Activated CD4-positive, alpha-beta T cell treated with anti-CD3 and anti-CD28 coated beads for 24 hours (primary cell): ENCODE data around the gene CAMSAP1.
A peak's percentile ranks its signal among the peaks of the same experiment; 100 is the strongest.
"Not testable (repeated sequence)": the region's sequence is repeated elsewhere in the genome, so short reads cannot be mapped to it uniquely, and the experiment has no call there.

Experiments used
- DNase-seq, 2 donors: peaks; one replicate each; pipeline ENCODE4 v3.0.0-alpha.2; 2020; ENCODE audit warnings: low read depth in 2 of 2

CAMSAP1 gene

DNA sequence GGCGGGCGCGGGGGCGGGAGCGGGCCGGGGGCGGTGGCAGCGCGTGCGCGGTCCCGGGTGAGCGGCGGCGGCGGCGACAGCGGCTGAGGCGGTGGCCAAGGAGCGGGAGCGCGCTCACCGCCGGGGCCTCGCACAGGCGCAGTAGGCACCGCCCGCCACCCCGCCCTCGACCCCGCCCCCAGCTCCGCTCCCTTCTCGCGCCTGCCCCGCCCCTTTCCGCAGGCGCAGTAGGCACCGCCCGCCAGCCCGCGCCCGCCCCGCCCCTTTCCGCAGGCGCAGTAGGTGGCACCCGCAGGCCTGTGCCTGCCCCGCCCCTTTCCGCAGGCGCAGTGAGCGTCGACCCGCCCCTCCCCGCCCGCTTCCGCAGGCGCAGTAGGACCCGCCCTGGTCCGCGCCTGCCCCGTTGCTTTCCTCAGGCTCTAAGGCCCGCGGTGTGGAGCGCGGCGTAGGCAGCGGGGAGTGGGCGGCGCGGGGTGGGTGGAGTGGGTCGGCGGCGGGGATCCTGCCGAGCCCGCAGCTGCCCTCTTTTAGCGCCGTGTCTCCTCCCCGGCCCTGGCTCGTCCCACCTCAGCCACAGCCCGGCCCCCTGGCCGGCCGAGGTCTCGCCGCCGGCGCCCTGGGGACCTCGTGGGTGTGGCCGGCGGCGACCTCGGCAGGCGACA lies at the start of gene CAMSAP1:
TSS of gene CAMSAP1 (minus strand) at position 116 of the 662 bp plus-strand sequence. CDS start 387 bp downstream, outside the sequence.
- DNase-seq: peak; percentile 87 to 94

GRCh38 chr9:135956802-135957174 lies 49.4 kb upstream of the CAMSAP1 start:
- no peak for DNase-seq

DNA sequence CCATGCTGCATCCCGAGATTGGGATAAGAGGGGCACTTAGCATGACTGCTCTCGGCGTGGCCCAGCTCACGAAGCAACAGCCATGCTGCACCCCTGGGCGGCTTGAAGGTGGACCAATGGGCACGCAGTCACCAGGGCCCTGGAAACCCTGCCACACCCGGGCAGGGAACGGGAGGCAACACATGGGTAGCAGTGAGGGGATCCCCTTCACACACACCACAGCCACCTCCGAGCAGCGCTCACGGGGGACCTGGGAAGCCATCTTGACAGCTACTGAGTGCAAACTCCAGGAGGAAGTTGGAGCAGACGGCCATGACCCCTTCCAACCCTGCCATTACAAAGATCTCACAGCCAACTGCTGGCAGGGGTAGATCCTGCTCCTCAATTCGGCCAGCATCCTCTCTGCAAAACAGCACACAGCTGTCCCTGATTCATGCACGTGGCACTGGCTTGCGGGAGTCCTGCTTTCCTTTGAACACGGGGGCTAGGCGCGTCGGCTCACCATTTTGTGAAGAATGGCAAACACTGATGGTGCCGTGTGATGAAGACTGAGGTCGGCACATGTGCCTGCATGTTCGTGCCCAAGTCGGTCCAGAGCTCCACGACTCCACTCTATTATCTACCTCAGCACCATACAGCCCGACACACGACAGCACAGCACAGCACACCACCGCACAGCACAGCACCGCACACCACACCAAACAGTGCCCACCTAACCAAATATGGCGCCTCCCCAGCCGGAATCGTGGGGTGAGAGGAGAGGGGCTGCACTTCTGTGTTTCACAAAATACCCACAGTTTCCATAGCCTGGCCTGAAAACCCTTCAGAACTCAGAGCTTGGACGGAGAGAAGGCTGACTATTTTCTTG lies 48.8 kb upstream of the CAMSAP1 start:
- DNase-seq: no peak

GRCh38 chr9:135952664-135953206 lies 45.4 kb upstream of the CAMSAP1 start:
- DNase-seq: no peak

- no peak for DNase-seq
Measured at GRCh38 chr9:135951889-135952663, 44.7 kb upstream of the CAMSAP1 start.

DNA sequence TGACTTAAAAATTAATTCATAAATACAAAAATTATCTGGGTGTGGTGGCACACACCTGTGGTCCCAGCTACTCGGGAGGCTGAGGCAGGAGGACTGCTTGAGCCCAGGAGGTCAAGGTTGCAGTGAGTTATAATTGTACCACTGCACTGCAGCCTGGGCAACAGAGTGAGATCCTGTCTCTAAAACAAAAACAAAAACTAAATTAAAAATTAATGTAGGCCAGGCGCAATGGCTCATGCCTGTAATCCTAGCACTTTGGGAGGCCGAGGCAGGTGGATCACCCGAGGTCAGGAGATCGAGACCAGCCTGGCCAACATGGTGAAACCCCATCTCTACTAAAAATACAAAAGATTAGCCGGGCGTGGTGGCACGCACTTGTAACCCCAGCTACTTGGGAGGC lies 44.0 kb upstream of the CAMSAP1 start:
- DNase-seq: not testable (repeated sequence)

GRCh38 chr9:135950841-135951240 lies 43.5 kb upstream of the CAMSAP1 start:
- DNase-seq: not testable (repeated sequence)

DNA sequence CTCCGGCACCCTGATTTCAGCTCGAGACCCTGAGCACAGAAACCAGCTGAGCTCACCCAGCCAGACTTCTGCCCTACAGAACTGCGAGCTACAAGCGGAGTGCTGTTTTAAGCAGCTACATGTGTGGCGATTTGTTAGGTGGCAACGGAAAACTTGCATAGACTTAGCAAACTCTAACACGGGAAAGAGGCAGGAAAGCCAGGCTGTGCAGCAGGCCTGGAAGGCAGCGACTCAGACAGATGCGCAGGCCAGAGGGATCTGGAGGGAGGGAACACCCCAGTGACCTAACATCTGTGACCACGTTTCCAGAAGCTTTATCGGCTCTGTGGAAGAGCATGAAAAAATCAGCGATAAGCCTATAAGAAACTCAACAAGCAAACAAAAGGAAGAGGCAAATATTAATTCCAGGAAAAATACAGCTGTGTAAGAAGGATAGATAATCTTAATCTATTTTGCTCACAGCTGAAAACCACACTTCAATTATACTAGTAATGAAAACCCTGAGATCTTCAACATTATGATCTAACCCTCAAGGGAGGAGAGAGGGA lies 42.9 kb upstream of the CAMSAP1 start:
- DNase-seq: no peak

GRCh38 chr9:135949501-135950134 lies 42.3 kb upstream of the CAMSAP1 start:
- DNase-seq: no peak

GRCh38 chr9:135948968-135949367 lies 41.6 kb upstream of the CAMSAP1 start:
- DNase-seq: no peak

GRCh38 chr9:135948446-135948845 lies 41.1 kb upstream of the CAMSAP1 start:
- no peak for DNase-seq

GRCh38 chr9:135947582-135947981 lies 40.2 kb upstream of the CAMSAP1 start:
- no peak for DNase-seq

DNA sequence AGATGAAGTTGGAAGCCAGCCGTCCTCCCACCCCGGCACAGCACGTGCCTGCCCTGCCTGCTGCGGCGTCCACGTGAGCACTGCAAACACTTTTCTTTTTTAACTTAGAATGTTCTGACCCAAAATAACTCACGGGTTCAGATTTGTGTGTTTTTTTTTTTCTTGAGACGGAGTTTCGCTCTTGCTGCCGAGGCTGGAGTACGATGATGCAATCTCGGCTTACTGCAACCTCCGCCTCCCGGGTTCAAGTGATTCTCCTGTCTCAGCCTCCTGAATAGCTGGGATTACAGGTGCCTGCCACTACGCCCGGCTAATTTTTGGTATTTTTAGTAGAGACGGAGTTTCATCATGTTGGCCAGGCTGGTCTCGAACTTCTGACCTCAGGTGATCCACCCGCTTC lies 39.8 kb upstream of the CAMSAP1 start:
- DNase-seq: not testable (repeated sequence)

- DNase-seq: no peak
Measured at GRCh38 chr9:135946392-135946994, 39.1 kb upstream of the CAMSAP1 start.

- DNase-seq: no peak
Measured at GRCh38 chr9:135945969-135946368, 38.6 kb upstream of the CAMSAP1 start.

DNA sequence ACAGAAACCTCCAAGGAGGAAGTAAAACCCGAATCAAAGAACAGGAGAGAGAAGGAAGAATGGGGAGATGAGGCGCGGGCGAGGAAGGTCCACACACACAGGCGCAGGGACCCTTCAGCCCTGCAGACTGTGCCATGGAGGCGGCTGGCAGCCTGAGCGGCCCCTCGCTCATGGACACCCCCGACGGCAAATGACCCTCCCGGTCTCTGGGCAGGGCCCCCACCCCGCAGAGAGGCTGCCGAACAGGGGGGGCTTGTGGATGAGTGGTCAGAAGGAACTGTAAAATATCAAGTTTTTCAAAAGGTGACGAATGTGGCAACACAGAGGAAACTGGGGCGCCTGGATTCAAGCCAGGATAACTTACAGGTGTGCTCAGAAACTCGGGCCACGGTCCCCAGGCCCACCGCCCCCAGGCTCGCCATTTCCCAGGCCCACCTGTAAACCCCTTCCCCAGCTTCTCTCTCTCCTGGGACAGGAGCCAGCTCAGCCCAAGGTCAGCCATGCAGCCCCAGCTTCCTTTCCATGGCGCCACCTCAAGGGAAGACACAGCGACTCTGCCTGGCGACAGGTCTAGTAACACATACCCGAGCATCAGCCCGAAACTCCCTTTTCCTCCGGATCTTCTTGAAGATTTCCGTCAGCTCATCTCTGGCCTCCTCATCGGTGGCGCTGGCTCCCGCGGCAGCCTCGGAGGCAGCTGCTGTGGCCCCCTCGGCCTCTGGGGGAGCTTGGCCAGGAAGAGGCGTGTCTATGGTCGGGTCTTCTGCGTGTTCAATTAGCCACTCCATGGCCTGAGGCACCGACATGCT lies 37.3 kb upstream of the CAMSAP1 start:
- DNase-seq: no peak

- DNase-seq: not testable (repeated sequence)
Measured at GRCh38 chr9:135943604-135944003, 36.3 kb upstream of the CAMSAP1 start.

GRCh38 chr9:135941288-135941995 lies 34.1 kb upstream of the CAMSAP1 start:
- DNase-seq: no peak
